Neural cell (in vitro differentiated cells): ENCODE measurements around the gene ARHGEF7. TPM values are rescaled to one million over a fixed set of nuclear protein-coding genes. Genes with fewer than 3 reads are reported as not detected.

Experiments
- H2AFZ ChIP-seq: fragments of 200-600, 300-800 bp; sonication (generic), shearing (Covaris generic); 2 replicates; pipeline ENCODE4 v1.6.0; 2014; ENCODE audit warnings: low read depth, mild to moderate bottlenecking, antibody characterized with exemption, low read length, moderate library complexity
- H3F3A ChIP-seq: fragments of 200-600 bp; shearing (Covaris generic); 2 replicates; pipeline ENCODE4 v1.6.1; 2016; ENCODE audit warnings: mild to moderate bottlenecking, moderate library complexity, mixed read lengths, antibody characterized with exemption, low read length; ENCODE audit not compliant: insufficient read depth, poor library complexity, severe bottlenecking
- H3K27ac ChIP-seq: fragments of 200-600, 300-800 bp; sonication (generic), shearing (Covaris generic); 2 replicates; pipeline ENCODE4 v1.5.1; 2014; ENCODE audit warnings: mild to moderate bottlenecking, low read length, moderate library complexity
- H3K27me3 ChIP-seq: fragments of 300-800, 200-600 bp; sonication (generic), shearing (Covaris generic); 2 replicates; pipeline ENCODE4 v1.6.0; 2014; ENCODE audit warnings: mild to moderate bottlenecking, low read depth, low read length, moderate library complexity; ENCODE audit not compliant: insufficient read depth
- H3K36me3 ChIP-seq: fragments of 300-800, 200-600 bp; sonication (generic), shearing (Covaris generic); 2 replicates; pipeline ENCODE4 v1.5.1; 2014; ENCODE audit warnings: mild to moderate bottlenecking, antibody characterized with exemption, low read length, moderate library complexity; ENCODE audit not compliant: insufficient read depth
- H3K4me2 ChIP-seq: fragments of 300-800, 200-600 bp; sonication (generic), shearing (Covaris generic); 2 replicates; pipeline ENCODE4 v1.6.0; 2014; ENCODE audit warnings: mild to moderate bottlenecking, low read length
- H3K4me3 ChIP-seq: fragments of 300-800, 200-600 bp; sonication (generic), shearing (Covaris generic); 2 replicates; pipeline ENCODE4 v1.5.1; 2014; ENCODE audit warnings: mild to moderate bottlenecking, low read length, moderate library complexity
- H3K79me2 ChIP-seq: fragments of 200-600 bp; shearing (Covaris generic); replicated peaks from 2 replicates; pipeline ENCODE4 v1.6.0; 2014; ENCODE audit warnings: mild to moderate bottlenecking, low read length, moderate library complexity; ENCODE audit not compliant: insufficient read depth
- H3K9ac ChIP-seq: fragments of 300-800, 200-600 bp; sonication (generic), shearing (Covaris generic); 2 replicates; pipeline ENCODE4 v1.6.1; 2016; ENCODE audit warnings: mild to moderate bottlenecking, low read length, mixed read lengths
- H3K9me2 ChIP-seq: fragments of 200-600 bp; shearing (Covaris generic); 2 replicates; pipeline ENCODE4 v1.6.1; 2016; ENCODE audit warnings: mild to moderate bottlenecking, low read length, mixed read lengths; ENCODE audit not compliant: insufficient read depth
- H3K9me3 ChIP-seq: fragments of 200-600, 300-800 bp; sonication (generic), shearing (Covaris generic); 2 replicates; pipeline ENCODE4 v1.6.1; 2016; ENCODE audit warnings: mild to moderate bottlenecking, mixed run types, low read length, moderate library complexity, mixed read lengths
- H4K20me1 ChIP-seq: fragments of 200-600 bp; shearing (Covaris generic); 2 replicates; pipeline ENCODE4 v1.6.1; 2016; ENCODE audit warnings: mild to moderate bottlenecking, mixed run types; ENCODE audit not compliant: insufficient read depth
- EP300 ChIP-seq: fragments of 450-650 bp; conservative IDR thresholded peaks from 2 replicates; pipeline ENCODE4 v1.6.1; 2014; ENCODE audit warnings: antibody characterized with exemption, mild to moderate bottlenecking, moderate library complexity; ENCODE audit not compliant: poor library complexity, severe bottlenecking
- EZH2 ChIP-seq: fragments of 200-600, 300-800 bp; shearing (Covaris generic), sonication (generic); IDR thresholded peaks from 2 replicates; pipeline ENCODE4 v1.6.1; 2014; ENCODE audit warnings: antibody characterized with exemption, low read length, borderline replicate concordance, mild to moderate bottlenecking; ENCODE audit not compliant: insufficient read depth, poor library complexity, severe bottlenecking
- MXI1 ChIP-seq: fragments of 450-650 bp; conservative IDR thresholded peaks from 2 replicates; pipeline ENCODE4 v1.6.1; 2014; ENCODE audit warnings: antibody characterized with exemption, mild to moderate bottlenecking; ENCODE audit not compliant: poor library complexity, severe bottlenecking
- POLR2AphosphoS5 ChIP-seq: IDR thresholded peaks from 2 replicates; pipeline ENCODE4 v1.6.1; 2012
- RAD21 ChIP-seq: fragments of 450-650 bp; conservative IDR thresholded peaks from 2 replicates; pipeline ENCODE4 v1.6.1; 2014; ENCODE audit warnings: antibody characterized with exemption, mild to moderate bottlenecking, moderate library complexity
- REST ChIP-seq: IDR thresholded peaks from 2 replicates; pipeline ENCODE4 v1.6.1; 2012; ENCODE audit warnings: borderline replicate concordance
- SMC3 ChIP-seq: fragments of 450-650 bp; conservative IDR thresholded peaks from 2 replicates; pipeline ENCODE4 v1.6.1; 2014; ENCODE audit warnings: antibody characterized with exemption, mild to moderate bottlenecking, moderate library complexity; ENCODE audit not compliant: poor library complexity
- TAF1 ChIP-seq: IDR thresholded peaks from 2 replicates; pipeline ENCODE4 v1.6.1; 2012; ENCODE audit warnings: low read depth
- polyA plus RNA-seq: library from polyadenylated mRNA; depleted of rRNA; stranded (reverse); fragments of >200 nt; gene quantifications from 2 replicates; pipeline ENCODE4 v1.2.3, GENCODE V29; 2014
- TF ChIP-seq, protein P1 (sequence below): fragments of 450-650 bp; IDR thresholded peaks from 2 replicates; pipeline ENCODE4 v1.5.1; 2014; ENCODE audit warnings: antibody characterized with exemption, mild to moderate bottlenecking, moderate library complexity; ENCODE audit not compliant: poor library complexity, severe bottlenecking

The ARHGEF7 gene
- polyA plus RNA-seq, 1 donor from 2014 or later: 155 TPM

DNA sequence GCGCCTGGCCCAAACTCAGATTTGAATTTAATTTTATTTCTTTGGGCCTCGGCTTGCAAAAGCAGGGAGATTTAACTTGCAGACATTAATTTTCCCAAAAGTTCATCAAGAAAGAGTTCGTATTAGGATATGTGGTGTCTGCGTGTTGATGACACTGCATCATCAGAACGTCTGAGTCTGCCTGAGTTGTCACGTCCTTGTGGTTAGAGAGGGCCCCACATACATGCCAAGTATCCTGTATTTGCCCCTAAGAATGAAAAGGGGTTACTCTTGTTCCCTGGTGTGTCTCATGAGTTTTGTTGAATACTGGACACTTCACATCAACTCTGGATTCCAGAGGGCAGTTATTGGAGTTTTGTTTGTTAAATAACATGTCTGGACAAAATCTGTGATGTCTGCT lies 199.7 kb downstream of the ARHGEF7 start:
- no peaks in the 10 kb centered on the region for H3K27me3 ChIP-seq
- H3K36me3 ChIP-seq: peaks cover 7% of the 10 kb centered on the region
- H3K9me2 ChIP-seq: no peaks in the 10 kb centered on the region
- no peak overlapping the region for H3K4me2 ChIP-seq
- no peaks in the 10 kb centered on the region for H3F3A ChIP-seq
- peaks cover 9% of the 10 kb centered on the region for H3K9me3 ChIP-seq
- H3K27ac ChIP-seq: no peak overlapping the region
- H4K20me1 ChIP-seq: no peaks in the 10 kb centered on the region
- TF ChIP-seq POLR2AphosphoS5 (no peak), RAD21 (no peak), MXI1 (no peak), REST (no peak), TAF1 (no peak), SMC3 (no peak), EP300 (no peak), EZH2 (no peak)
- TF ChIP-seq, protein P1, sequence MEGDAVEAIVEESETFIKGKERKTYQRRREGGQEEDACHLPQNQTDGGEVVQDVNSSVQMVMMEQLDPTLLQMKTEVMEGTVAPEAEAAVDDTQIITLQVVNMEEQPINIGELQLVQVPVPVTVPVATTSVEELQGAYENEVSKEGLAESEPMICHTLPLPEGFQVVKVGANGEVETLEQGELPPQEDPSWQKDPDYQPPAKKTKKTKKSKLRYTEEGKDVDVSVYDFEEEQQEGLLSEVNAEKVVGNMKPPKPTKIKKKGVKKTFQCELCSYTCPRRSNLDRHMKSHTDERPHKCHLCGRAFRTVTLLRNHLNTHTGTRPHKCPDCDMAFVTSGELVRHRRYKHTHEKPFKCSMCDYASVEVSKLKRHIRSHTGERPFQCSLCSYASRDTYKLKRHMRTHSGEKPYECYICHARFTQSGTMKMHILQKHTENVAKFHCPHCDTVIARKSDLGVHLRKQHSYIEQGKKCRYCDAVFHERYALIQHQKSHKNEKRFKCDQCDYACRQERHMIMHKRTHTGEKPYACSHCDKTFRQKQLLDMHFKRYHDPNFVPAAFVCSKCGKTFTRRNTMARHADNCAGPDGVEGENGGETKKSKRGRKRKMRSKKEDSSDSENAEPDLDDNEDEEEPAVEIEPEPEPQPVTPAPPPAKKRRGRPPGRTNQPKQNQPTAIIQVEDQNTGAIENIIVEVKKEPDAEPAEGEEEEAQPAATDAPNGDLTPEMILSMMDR: no peak
- H3K79me2 ChIP-seq: no peaks in the 10 kb centered on the region
- no peak overlapping the region for H2AFZ ChIP-seq
- no peak overlapping the region for H3K4me3 ChIP-seq
- H3K9ac ChIP-seq: no peak overlapping the region

DNA sequence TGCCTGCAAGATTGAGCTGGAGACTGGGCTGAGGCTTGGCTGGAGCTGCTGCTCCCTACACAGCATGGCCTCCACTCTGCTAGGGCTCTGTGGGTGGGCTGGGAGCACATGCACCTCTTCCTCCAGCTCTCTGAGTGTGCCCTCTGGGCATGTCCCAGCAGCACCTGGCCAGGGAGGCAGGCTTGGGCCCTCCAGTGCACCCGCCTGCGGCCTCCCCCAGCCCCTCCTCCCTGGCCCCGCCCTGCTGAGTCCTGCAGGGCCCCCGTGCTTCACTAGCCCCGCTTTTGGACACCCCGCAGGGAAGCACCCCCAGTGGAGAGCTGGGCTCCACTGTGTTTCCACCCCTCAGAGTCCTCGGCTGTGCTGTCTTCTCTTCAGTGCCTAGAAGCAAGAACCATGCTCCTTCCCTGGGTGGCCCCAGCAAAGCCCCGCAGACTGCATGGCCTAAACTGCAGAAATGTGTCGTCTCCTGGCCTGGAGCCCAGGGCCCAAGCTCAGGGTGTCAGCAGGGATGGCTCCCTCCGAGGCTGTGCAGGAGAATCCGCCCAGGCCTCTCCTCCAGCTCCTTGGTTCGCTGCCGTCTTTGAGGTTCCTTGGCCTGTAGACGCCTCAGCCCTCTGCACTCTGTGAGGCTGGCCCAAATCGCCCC lies 200.4 kb downstream of the ARHGEF7 start:
- Histone ChIP-seq H3K4me3 (no peak overlapping the region), H3K9ac (no peak overlapping the region), H3F3A (no peaks in the 10 kb centered on the region), H3K36me3 (peaks cover 7% of the 10 kb centered on the region), H3K9me2 (no peaks in the 10 kb centered on the region), H3K9me3 (peaks cover 9% of the 10 kb centered on the region), H2AFZ (no peak overlapping the region), H3K4me2 (no peak overlapping the region), H4K20me1 (no peaks in the 10 kb centered on the region), H3K79me2 (no peaks in the 10 kb centered on the region), H3K27ac (no peak overlapping the region), H3K27me3 (no peaks in the 10 kb centered on the region)
- no peak for TF ChIP-seq REST
- no peak for TF ChIP-seq POLR2AphosphoS5
- TF ChIP-seq, protein P1: no peak
- no peak for TF ChIP-seq SMC3
- no peak for TF ChIP-seq EP300
- TF ChIP-seq EZH2: no peak
- TF ChIP-seq MXI1: no peak
- TF ChIP-seq RAD21: no peak
- no peak for TF ChIP-seq TAF1
